HG02642 (cell line): ENCODE data around the gene PCDHGB7.
"Not testable (repeated sequence)": the region's sequence is repeated elsewhere in the genome, so short reads cannot be mapped to it uniquely, and the experiment has no call there.

Source experiments
- ATAC-seq: cut with Tn5 transposase; IDR thresholded peaks from one replicate; pipeline ENCODE4 v1.9.1; 2021; ENCODE audit warnings: mild to moderate bottlenecking; ENCODE audit not compliant: unreplicated experiment, poor library complexity

PCDHGB7 gene

GRCh38 chr5:141394401-141395187 is 22.9 kb upstream of the PCDHGB7 start:
- ATAC-seq: not testable (repeated sequence)

- ATAC-seq: peak; percentile 97
Observed at GRCh38 chr5:141397756-141398551, 19.5 kb upstream of the PCDHGB7 start, which contains the start of gene PCDHGB5. PCDHGB5 (plus strand) TSS chr5:141397947; CDS start chr5:141398128, 181 bp downstream.

GRCh38 chr5:141398608-141399007 is 18.9 kb upstream of the PCDHGB7 start:
- no peak for ATAC-seq

GRCh38 chr5:141399555-141400258 is 17.8 kb upstream of the PCDHGB7 start:
- no peak for ATAC-seq

- no peak for ATAC-seq
Observed at GRCh38 chr5:141402553-141403243, 14.8 kb upstream of the PCDHGB7 start, which contains the start of gene PCDHGA9. PCDHGA9 (plus strand) TSS chr5:141402778; CDS start chr5:141402953, 175 bp downstream.

- ATAC-seq: no peak
Observed at GRCh38 chr5:141403387-141403786, 14.1 kb upstream of the PCDHGB7 start.

GRCh38 chr5:141407790-141408505 is 9.5 kb upstream of the PCDHGB7 start, which contains the start of gene PCDHGB6:
PCDHGB6 (plus strand) TSS chr5:141408021; CDS start chr5:141408203, 182 bp downstream.
- peak; percentile 79 for ATAC-seq

GRCh38 chr5:141409598-141410306 is 7.7 kb upstream of the PCDHGB7 start:
- no peak for ATAC-seq

GRCh38 chr5:141411575-141411974 is 5.9 kb upstream of the PCDHGB7 start:
- ATAC-seq: no peak

- peak; percentile 69 for ATAC-seq
Observed at GRCh38 chr5:141412854-141413539, 4.5 kb upstream of the PCDHGB7 start, which contains the start of gene PCDHGA10. PCDHGA10 (plus strand) TSS chr5:141412987; CDS start chr5:141413176, 189 bp downstream.

- ATAC-seq: no peak
Observed at GRCh38 chr5:141413540-141414069, 3.9 kb upstream of the PCDHGB7 start.

GRCh38 chr5:141414548-141415274 is 2.8 kb upstream of the PCDHGB7 start:
- ATAC-seq: not testable (repeated sequence)

GRCh38 chr5:141415275-141415618 is 2.2 kb upstream of the PCDHGB7 start:
- not testable (repeated sequence) for ATAC-seq

GRCh38 chr5:141419074-141419880 is 1.8 kb downstream of the PCDHGB7 start:
- ATAC-seq: no peak

- no peak for ATAC-seq
Observed at GRCh38 chr5:141420855-141421488, 3.5 kb downstream of the PCDHGB7 start, which contains the start of gene PCDHGA11. PCDHGA11 (plus strand) TSS chr5:141421051; CDS start chr5:141421228, 177 bp downstream.

GRCh38 chr5:141421489-141421855 is 4.0 kb downstream of the PCDHGB7 start:
- ATAC-seq: no peak
